Nucleus accumbens (tissue), 56 donors: ENCODE data around the gene DNHD1.
A peak's percentile ranks its signal among the peaks of the same experiment; 100 is the strongest.

Source experiments
- DNase-seq, 56 donors: peaks; one replicate each; lab custom pipeline; 2025; lab: John Stamatoyannopoulos, UW

Gene DNHD1

DNA sequence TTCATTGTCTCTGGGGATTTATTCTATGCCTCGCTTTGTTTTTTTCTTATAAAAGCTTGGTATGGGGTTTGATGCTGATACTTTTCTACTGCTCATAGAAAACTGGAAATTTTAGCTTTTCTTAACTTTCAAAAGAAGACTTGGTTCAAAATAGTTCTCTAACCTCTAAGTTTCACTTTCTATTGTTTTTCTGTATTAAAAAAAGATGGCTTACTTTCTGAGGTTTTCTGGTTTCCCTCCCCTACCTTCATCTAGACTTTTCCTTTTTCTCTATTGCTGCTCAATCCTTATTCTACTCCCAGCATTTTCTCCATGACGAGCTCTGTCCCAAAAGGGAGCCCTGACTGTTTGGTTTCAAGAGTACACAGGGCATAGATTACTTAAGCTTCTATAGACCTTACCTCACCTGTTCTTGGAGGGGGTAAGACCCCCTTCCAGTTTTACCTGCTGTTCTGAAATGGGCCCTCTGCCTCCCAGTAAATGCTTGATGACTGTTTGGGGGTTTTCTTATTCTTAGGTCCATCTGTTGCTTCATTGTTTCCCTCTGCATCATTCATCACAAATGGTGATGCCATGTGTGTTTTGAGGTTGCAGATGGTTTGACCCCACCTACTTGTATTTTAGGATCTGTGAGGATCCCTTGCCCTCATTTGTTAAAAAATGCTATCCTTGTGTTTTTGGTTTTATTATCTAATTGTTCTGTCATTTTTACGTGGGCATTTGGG, 29.5 kb downstream of the DNHD1 start:
- no peak for DNase-seq

DNA sequence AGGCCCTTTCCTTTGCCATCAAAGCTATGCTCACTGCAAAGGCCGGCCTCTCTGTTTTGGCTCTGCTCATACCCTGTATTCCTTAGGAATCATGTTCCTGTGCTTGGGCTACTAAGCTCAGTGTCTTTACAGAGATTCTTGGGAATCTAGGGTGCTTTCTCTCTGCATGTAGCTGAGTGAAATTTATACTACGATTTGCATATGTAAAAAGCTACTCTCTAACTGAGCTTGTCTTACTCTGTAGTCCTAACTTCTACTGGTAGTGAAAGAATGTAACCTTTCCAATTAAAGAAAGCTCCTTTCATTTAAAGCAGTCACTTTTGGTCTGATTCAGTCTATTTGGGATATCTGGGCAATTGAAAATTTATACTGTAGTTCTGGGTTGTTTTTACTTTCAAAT, 32.2 kb downstream of the DNHD1 start:
- DNase-seq: no peak

- DNase-seq: no peak
Measured at GRCh38 chr11:6530848-6531247, 33.8 kb downstream of the DNHD1 start.

- peak in 7 of 56 donors; percentile 5 to 41 (median 12) for DNase-seq
Measured at GRCh38 chr11:6531267-6531752, 34.2 kb downstream of the DNHD1 start.

DNA sequence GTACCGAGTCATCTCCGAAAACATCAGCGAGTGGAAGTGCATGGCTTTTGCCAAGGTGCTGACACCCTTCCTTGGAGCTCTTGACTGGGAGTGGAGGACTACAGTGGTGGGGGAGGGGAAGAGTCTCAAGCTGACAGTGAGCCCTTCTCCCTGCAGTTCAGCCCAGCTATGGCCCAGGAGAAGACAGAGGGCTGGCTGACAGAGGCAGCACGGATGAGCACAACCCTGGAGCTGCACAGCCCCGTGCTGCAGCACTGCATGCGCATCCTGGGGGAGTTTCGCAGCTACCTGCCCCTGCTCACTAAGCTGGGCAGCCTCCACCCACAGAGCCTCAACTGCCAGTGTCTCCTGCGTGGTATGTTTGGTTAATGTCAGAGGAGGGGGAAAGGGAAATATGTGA, 41.4 kb downstream of the DNHD1 start:
- DNase-seq: no peak

DNA sequence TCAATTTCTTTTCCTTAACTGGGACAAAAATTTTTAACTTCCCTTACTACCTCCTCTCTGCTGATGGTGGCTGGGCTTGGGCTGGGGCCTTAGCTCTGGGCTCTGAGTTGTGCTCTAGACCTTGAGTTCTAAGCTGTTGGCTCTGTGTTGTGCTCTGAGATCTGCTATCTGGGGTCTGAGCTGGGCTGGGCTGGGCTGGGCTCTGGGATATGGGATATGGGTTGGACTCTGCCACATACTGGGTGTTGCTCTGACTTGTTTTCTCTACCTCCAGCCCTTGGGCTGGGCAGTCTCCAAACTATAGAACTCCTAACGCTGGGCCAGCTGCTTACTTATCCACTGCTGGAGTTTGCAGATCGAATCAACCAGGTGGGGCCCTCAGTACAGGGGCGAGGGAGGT, 41.9 kb downstream of the DNHD1 start:
- no peak for DNase-seq

- DNase-seq: no peak
Measured at GRCh38 chr11:6539748-6540268, 42.7 kb downstream of the DNHD1 start.

- no peak for DNase-seq
Measured at GRCh38 chr11:6541356-6541755, 44.3 kb downstream of the DNHD1 start.

GRCh38 chr11:6542727-6543126, 45.6 kb downstream of the DNHD1 start:
- DNase-seq: no peak

- DNase-seq: no peak
Measured at GRCh38 chr11:6544921-6545850, 48.1 kb downstream of the DNHD1 start.

GRCh38 chr11:6545917-6546605, 49.0 kb downstream of the DNHD1 start:
- DNase-seq: peak in 19 of 56 donors; percentile 12 to 72 (median 34)

DNA sequence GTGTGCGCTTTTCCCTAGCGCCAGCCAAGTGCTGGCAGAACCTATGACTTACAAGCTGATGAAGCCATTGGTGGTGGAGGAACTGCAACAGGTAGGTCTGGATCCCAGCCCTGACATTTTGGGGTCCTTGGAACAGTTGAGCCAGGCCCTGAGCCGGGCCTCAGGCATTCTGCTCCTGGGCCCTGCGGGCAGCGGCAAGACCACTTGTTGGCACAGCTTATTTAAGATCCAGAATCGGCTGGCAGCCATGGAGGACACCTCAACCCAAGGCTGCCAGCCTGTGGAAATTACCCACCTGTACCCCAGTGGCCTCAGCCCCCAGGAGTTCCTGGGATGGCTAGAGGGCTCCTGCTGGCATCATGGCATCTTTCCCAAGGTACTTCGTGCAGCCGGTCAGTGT, 49.7 kb downstream of the DNHD1 start:
- no peak for DNase-seq

DNA sequence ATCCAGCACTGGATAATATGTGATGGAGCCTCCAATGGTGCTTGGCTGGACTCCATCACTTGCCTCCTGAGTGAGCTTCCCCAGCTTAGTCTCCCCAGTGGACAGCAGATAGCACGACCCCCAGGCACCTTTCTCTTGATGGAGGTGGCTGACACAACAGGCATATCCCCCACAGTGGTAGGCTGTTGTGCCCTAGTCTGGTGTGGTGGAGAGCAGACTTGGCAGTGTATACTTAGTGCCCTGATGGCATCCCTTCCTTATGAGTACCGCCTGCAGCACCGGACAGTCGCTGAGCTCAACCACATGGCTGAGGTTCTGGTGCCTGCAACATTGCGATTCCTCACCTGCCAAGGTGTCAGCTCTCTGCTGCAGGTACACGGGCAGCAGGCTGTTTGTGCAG, 50.1 kb downstream of the DNHD1 start:
- no peak for DNase-seq

GRCh38 chr11:6548121-6548520, 51.0 kb downstream of the DNHD1 start:
- DNase-seq: no peak

DNA sequence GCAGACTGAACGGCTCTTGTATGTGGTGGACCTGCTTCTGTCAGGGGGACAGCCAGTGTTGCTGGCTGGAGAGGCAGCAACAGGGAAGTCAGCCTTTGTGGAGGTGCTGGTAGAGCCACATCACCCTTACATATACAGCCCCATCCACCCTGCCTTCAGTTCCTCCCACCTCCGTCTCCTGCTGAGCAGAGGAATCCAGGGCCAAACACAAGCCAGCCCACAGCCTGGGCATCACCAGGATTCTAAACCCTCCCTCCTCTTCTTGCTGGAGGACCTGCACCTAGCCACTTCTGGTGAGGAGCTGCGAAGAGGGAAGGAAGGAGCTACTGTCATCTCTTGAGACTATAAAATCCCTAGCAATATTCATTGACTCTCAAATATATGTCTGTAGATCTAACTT, 51.6 kb downstream of the DNHD1 start:
- no peak for DNase-seq

DNA sequence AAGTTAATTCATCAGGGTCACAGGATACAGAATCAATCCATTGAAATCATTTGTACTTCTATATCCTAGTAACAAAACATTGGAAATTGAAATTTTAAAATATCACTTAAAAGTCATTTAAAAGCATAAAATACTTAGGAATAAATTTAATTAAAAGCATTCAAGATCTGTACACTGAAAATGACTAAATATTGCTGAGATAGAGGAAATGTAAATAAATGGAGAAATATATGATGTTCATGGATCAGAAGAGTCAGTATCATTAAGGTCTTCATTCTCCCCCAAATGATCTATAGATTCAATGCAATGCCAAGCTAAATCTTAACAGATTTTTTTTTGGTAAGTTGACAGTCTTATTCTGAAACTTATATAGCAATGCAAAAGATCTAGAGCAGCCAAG, 56.6 kb downstream of the DNHD1 start:
- DNase-seq: no peak

DNA sequence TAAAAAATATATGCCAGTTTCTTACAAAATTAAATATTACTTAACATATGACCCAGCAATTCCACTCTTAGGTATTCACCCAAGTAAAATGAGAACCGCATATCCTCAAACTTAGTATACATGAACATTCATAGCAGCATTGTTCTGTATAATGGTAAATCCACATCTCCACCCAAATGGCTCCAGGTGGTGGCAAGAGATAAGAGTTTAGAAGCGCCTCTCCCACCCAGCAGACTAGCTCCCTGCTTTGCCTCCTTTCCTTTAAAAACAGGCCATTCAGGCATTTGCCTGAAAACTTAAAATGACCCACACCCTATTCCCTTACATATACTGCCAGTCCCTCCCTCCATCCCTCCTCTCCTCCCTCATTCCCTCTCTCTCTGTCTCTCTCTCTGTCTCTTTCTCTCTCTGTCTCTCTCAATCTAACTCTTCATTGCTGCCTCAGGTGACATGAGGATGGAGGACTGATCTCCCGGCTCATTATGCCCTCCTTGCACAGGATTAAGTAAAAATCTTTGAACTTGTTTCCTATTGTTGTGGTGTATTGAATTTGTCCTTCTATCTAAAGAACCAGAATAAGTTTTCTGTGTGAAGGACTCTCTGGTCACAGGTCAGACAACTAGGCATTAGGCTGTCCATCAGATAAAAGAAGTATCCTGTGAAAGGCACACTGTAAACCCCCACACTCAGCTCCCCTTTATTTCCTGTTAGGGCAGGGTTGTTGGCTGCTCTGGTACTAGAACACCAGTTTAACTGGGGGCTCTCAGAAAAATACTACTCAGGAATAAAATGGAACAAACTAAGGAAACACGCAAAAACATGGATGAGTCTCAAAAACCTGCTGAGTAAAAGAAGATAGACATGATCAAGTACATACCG, 58.0 kb downstream of the DNHD1 start:
- DNase-seq: no peak

DNA sequence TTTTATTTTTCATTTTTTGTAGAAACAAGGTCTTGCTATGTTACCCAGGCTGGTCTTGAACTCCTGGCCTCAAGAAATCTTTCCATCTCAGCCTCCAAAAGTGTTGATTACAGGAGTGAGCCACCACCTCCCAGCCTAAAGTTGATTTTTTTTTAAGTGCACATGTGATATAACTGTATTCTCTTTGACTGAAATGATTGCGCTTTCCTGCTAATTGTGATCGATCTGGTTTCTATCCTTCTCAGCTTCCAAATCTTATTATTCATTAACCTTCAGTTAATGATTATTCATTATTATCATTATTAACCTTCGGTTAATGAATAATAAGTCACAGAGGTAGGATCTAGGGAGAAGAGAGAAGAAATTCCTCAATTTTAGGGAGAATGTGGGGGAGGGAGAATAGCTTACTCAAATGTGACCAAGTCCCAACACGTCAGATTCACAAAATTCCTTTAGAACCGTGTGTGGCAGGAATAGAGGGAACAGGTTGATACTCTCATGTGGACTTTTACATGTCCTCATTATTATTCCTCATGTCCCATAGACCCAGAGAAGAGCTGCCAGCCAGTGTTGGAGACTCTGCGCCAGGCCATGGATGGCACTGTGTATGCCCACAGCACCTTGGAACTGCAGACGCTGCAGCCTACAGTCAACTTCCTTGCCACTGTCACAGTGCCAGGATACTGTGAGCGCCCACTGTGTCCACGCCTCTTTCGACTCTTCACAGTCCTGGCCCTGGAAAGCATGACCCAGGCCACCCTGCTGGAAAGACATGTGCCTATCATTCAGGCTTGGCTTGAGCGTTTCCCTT, 59.3 kb downstream of the DNHD1 start:
- DNase-seq: no peak

DNA sequence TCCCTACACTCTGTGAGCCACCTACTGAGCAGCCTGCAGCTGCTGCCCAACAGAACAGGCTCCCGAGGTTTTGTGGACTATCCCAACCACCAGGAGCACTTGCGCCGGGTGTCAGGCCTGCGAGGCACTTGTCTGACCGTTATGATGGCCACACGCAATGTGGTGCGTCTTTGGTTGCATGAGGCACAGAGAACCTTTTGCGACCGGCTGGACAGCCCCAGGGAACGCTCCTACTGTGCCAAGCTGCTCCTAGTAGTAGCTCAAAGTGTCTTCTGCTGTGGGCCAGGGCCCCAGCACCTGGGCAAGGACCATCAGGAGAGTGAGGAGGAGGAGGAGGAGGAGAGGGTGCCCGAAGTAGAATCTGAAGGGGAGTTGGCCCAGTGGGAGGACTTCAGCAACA, 60.0 kb downstream of the DNHD1 start:
- no peak for DNase-seq
